ENCODE measurements around the gene ITGBL1. TPM values are rescaled to one million over a fixed set of nuclear protein-coding genes. Genes with fewer than 3 reads are reported as not detected.

The ITGBL1 gene
- total and polyA plus RNA-seq, 2 of the 8 experiments (the other 6 are each of a cell fraction or from before 2014, with no cell fraction given), result not detected

DNA sequence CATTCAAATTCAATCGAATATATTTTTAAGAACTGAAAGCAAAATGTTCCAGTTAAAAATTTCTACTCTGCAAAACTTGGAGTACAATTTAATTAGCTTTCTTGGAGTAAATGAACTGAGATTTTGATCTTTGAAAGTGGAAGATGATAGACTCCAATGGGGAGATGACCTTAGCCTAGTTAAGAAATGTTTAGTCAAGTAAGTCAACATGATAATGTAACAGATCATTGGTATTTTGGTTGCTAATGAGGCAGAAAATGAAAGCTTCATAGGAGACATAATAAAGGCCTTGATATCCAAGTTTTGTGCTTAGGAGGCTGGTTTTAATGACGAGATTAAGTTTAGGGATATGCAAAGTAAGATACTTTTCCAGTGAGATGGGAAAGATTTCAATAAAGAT, 181.7 kb downstream of the ITGBL1 start:
- Histone ChIP-seq H3K4ac (replicated peaks; ENCODE audit: insufficient read length, low read depth, low read length) (no peak overlapping the region), H3K79me2 (ENCODE audit: control insufficient read depth in 1 of 2, insufficient read depth in 2 of 2, low read length in 2 of 2) (no peaks in the 10 kb centered on the region), H4K91ac (replicated peaks; ENCODE audit: insufficient read length, low read length) (no peak overlapping the region), H3K4me3 (ENCODE audit: extremely low read depth in 1 of 4, insufficient read depth in 2 of 4, low read depth in 3 of 4, low read length in 4 of 4) (no peak overlapping the region), H3K36me3 (ENCODE audit: control insufficient read depth in 2 of 4, insufficient read depth in 4 of 4, low read length in 3 of 4) (no peaks in the 10 kb centered on the region), H2BK5ac (ENCODE audit: low read depth, low read length) (no peak overlapping the region), H4K20me1 (replicated peaks in 1 of 2; ENCODE audit: control insufficient read depth in 1 of 2, insufficient read depth in 2 of 2, low read length in 2 of 2) (no peaks in the 10 kb centered on the region), H2AK5ac (ENCODE audit: low read depth, low read length) (no peak overlapping the region), H2BK120ac (replicated peaks; ENCODE audit: low read depth, low read length) (no peak overlapping the region), H3K79me1 (ENCODE audit: low read depth, low read length) (no peaks in the 10 kb centered on the region), H3K56ac (replicated peaks; ENCODE audit: insufficient read length, low read depth, low read length) (no peak overlapping the region), H3K4me1 (replicated peaks in 1 of 4; ENCODE audit: control insufficient read depth in 3 of 4, insufficient read depth in 4 of 4, low read length in 3 of 4) (no peaks in the 10 kb centered on the region), H3K14ac (ENCODE audit: insufficient read length) (no peak overlapping the region), H2BK15ac (ENCODE audit: low read length) (no peak overlapping the region), H3K27me3 (replicated peaks in 1 of 4; ENCODE audit: control insufficient read depth in 3 of 4, extremely low read depth in 1 of 4, insufficient read depth in 3 of 4, low read length in 3 of 4) (no peaks in the 10 kb centered on the region), H3K27ac (ENCODE audit: low read depth, low read length) (no peak overlapping the region), H4K5ac (ENCODE audit: insufficient read length, low read depth, low read length) (no peak overlapping the region), H3K9me3 (ENCODE audit: insufficient read depth in 2 of 2, low read depth in 1 of 2, low read length in 1 of 2) (no peaks in the 10 kb centered on the region), H2BK12ac (ENCODE audit: low read depth, low read length) (no peak overlapping the region), H3K18ac (ENCODE audit: extremely low read depth, low read length) (no peak overlapping the region), H4K8ac (ENCODE audit: extremely low read depth, insufficient read depth, low read length) (no peak overlapping the region), H2AFZ (ENCODE audit: low read length) (no peak overlapping the region), H2BK20ac (ENCODE audit: low read length) (no peak overlapping the region), H3K23me2 (ENCODE audit: low read depth, low read length) (no peaks in the 10 kb centered on the region), H3K23ac (ENCODE audit: insufficient read length) (no peak overlapping the region), H3K4me2 (ENCODE audit: insufficient read depth in 1 of 2, low read depth in 2 of 2, low read length in 2 of 2) (no peak overlapping the region), H3K9ac (replicated peaks in 1 of 4; ENCODE audit: extremely low read depth in 1 of 4, low read depth in 3 of 4, low read length in 3 of 4) (no peak overlapping the region)
- FAIRE-seq (no peak), DNase-seq (ENCODE audit: low read depth in 1 of 2, low spot score in 2 of 2) (no peak)
- ChIA-PET POLR2A (ENCODE audit: partially characterized antibody) (no interaction called here), CTCF (ENCODE audit: partially characterized antibody) (no interaction called here)
- 94% methylated on average over 2 of the region's 2 CpGs; no CpG with 5 or more reads in 1 of the 2 experiments for WGBS, 2 experiments (ENCODE audit: extremely low coverage in 1 of 2, insufficient coverage in 1 of 2, insufficient read length in 1 of 2, insufficient replicate concordance in 2 of 2, low coverage in 1 of 2, low lambda C conversion rate in 2 of 2, missing lambda C conversion rate in 1 of 2)
- TF ChIP-seq KDM5A (IDR thresholded peaks at IDR 0.05; ENCODE audit: low read length) (no peak), CREB1 (IDR thresholded peaks at IDR 0.05) (no peak), EGR1 (IDR thresholded peaks at IDR 0.05; ENCODE audit: borderline replicate concordance, low read depth, low read length) (no peak), TAF1 (IDR thresholded peaks at IDR 0.05; ENCODE audit: low read depth, low read length) (no peak), RAD21 (IDR thresholded peaks at IDR 0.05 in 1 of 2, conservative IDR thresholded peaks at IDR 0.05 in 1 of 2; ENCODE audit: low read depth in 2 of 2, low read length in 2 of 2) (no peak), GABPA (IDR thresholded peaks at IDR 0.05; ENCODE audit: borderline replicate concordance, insufficient read depth, low read length) (no peak), NANOG (IDR thresholded peaks at IDR 0.05; ENCODE audit: insufficient read depth, low read depth, low read length, poor library complexity, severe bottlenecking) (no peak), SP4 (IDR thresholded peaks at IDR 0.05; ENCODE audit: low read length) (no peak), HDAC2 (IDR thresholded peaks at IDR 0.05; ENCODE audit: borderline replicate concordance in 1 of 2, low read depth in 2 of 2, low read length in 2 of 2) (no peak), BACH1 (IDR thresholded peaks at IDR 0.05; ENCODE audit: low read length) (no peak), ATF3 (IDR thresholded peaks at IDR 0.05; ENCODE audit: insufficient read depth, low read depth, low read length) (no peak)
- TF ChIP-seq, protein P1, sequence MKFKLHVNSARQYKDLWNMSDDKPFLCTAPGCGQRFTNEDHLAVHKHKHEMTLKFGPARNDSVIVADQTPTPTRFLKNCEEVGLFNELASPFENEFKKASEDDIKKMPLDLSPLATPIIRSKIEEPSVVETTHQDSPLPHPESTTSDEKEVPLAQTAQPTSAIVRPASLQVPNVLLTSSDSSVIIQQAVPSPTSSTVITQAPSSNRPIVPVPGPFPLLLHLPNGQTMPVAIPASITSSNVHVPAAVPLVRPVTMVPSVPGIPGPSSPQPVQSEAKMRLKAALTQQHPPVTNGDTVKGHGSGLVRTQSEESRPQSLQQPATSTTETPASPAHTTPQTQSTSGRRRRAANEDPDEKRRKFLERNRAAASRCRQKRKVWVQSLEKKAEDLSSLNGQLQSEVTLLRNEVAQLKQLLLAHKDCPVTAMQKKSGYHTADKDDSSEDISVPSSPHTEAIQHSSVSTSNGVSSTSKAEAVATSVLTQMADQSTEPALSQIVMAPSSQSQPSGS (IDR thresholded peaks at IDR 0.05; ENCODE audit: low read length), result no peak
